ENCODE measurements around the gene SCML2.
A peak's percentile ranks its signal among the peaks of the same experiment; 100 is the strongest.
"Not testable (repeated sequence)": the region's sequence is repeated elsewhere in the genome, so short reads cannot be mapped to it uniquely, and the experiment has no call there.

Gene SCML2

DNA sequence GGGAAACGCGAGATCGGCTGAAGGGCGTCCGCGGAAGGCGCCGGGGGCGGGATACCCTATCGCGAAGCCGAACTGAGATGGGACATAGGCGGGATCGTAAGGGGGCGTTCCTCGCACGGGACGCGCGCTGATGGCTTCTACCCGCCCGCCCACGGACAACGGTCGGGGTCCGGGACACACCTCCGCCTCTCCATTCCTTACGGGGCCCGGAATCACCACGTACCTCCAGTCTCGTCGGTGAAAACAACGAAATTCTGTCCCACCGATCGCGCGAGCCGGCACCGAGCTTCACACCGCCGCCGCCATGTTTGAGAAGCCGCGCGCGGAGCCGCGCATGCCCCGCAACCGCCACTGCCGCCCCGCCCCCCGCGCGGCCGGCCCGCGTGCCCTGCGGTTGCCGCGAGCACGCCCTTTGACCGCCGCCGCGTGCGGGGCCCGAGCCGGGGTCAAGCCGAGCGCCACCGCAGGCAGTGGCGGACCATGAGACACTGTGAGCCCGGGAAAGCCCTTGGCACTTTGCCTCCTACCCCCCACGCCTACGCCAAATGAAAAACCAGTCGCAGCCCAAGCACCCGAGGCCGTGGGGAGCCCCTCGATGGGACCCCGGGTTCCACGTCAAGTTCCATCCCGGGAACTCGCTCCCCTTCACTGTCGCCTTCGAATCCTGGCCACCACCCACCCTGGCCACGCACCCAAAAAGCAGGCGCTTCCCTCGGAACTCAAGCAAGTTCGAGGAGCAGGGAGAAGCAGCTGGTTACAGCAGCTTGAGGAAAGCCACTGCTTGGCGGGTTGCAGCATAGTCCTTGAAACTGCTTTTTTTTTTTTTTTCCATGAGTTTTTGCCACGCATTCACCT lies at the start of gene SCML2:
TSS of gene SCML2 (minus strand) at position 320 of the 855 bp plus-strand sequence. CDS start 20,617 bp downstream, outside the sequence.
- DNase-seq: peak; percentile 41 to 57

DNA sequence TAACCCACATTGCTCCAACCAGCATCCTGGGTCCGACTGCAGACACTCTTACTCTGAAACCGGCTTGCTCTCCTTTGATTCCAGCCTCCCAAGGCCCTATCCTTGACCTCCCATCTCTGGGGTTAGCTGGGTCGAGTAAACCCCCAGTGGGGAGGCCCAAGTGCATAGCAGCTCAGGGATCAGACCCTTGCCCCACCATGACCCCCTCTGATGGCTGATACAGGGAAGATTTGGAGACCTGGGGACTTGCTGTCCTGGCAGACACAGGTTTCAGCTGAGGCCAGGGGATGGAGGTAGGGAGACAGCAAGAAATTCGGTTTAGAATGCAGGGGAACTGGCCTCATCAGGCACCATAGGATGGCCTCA lies 47.3 kb upstream of the SCML2 start:
- DNase-seq: no peak

GRCh38 chrX:18394477-18394876 lies 40.0 kb upstream of the SCML2 start:
- no peak for DNase-seq

- DNase-seq: peak; percentile 62 to 67
Observed at GRCh38 chrX:18390941-18391538, 36.6 kb upstream of the SCML2 start.

GRCh38 chrX:18389966-18390365 lies 35.5 kb upstream of the SCML2 start:
- DNase-seq: no peak

DNA sequence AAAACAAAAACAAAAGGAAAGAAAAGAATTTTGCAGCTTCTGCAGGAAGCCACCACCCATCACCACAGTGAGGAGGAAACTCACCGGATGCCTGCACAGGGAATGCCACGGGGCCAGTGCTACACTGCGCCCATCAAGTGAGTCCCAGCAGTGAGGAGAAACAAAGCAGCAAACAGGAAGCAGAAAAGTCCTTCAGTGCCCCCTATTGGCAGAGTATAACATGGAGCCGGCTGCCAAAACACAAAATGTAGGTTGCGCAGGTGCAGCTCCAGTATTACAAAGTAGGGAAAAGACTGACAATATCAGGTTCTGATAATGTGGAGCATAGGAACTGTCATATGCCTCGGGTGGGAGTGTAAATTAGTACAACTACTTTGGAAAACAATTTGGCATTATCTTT lies 23.3 kb upstream of the SCML2 start:
- DNase-seq: peak; percentile 29 to 32

GRCh38 chrX:18375131-18375805 lies 20.8 kb upstream of the SCML2 start:
- not testable (repeated sequence) for DNase-seq

GRCh38 chrX:18369096-18369495 lies 14.6 kb upstream of the SCML2 start:
- DNase-seq: not testable (repeated sequence)

- no peak for DNase-seq
Observed at GRCh38 chrX:18368402-18368801, 13.9 kb upstream of the SCML2 start.

- DNase-seq: no peak
Observed at GRCh38 chrX:18360867-18361266, 6.4 kb upstream of the SCML2 start.

DNA sequence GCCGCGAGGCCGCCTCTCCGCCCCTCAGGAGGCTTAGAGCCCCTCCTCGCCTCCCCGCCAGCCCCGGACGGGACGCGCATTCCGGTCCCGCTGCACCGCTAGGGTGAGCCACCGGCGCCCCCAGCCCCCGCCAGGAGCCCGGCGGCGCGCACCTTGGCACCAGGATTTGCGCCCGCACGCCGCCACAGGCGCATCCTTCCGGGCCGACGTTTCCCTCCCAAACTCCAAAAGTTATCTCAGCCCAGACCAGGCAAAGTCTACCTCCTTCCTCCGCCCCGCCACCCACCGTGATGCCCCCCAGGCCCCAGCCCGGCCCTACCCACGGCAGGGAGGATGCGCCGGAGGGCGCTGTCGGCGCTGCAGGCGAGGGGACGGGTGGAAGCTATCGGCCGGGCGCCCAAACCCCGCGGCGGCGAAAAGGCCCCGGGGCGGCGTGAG lies 538 bp downstream of the SCML2 start:
- DNase-seq: peak; percentile 22 to 37

GRCh38 chrX:18351784-18352183 lies 2.7 kb downstream of the SCML2 start:
- no peak for DNase-seq

DNA sequence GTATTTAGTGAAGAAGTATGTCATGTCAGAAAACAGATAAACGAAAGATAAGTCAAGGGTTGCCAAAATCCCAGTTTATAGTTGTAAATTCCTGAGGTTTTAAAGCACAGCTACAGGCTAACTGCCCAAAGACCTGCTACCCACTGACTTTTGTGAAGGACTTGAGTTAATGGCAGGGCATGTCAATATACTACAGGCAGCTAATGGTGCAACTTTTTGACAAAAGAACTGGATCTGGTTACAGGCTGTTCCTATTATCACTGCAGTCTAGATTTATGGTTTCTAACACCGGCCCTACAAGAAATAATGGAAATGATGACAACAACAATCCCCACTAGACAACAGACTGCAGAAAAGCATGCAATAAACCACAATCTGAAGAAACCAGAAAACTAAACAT lies 6.4 kb downstream of the SCML2 start:
- no peak for DNase-seq

DNA sequence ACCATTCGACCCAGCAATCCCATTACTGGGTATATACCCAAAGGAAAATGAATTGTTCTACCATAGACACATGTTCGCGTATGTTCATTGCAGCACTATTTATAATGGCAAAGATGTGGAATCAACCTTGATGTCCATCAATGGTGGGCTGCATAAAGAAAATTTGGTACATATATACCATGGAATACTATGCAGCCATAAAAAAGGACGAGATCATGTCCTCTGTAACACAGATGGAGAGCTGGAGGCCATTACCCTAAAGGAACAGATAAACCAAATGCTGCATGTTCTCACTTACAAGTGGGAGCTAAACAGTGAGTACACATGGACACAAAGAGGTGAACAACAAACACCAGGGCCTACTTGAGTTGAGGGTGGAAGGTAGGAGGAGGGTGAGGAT lies 45.1 kb downstream of the SCML2 start:
- DNase-seq: no peak

GRCh38 chrX:18297251-18297650 lies 57.2 kb downstream of the SCML2 start:
- DNase-seq: no peak

DNA sequence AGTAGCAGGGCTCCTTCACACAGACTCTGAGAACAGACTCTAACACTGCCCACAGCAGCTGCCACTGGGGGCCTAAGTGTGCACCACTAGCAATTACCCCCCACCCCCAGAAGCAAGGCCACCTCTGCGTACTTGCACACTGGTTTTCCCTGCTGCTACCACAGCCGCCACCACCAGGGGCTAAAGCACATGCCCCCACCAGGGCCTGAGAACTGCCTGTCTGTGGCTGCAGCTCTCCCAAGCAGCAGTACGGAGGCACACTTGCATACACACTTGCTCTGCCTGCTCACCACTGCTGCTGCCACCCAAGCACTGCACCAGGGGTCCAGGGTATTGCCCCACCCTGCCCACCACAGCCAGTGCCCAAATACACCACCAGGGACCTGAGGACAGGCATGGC lies 59.6 kb downstream of the SCML2 start:
- DNase-seq: no peak

GRCh38 chrX:18291006-18291545 lies 63.4 kb downstream of the SCML2 start:
- no peak for DNase-seq

- DNase-seq: no peak
Observed at GRCh38 chrX:18290200-18290599, 64.3 kb downstream of the SCML2 start.

DNA sequence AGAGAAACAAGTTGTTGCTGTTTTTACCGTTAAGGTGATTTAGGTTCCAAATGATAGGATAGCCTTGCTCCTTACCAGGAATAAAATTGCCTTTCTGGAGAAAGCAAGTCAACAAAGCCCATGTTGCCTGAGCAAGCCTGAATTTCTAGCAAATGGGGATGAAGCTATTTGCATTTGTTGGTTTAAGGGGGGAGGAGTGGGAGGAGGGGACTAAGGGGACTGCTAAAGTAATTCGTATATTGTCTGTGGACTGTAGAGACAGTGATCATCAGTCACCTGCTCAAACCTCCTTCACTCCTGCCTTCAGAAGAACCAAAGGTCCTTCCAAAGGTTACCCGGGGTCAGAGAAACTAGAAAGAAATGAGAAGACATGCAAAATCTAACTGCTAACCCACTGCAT lies 65.8 kb downstream of the SCML2 start:
- DNase-seq: no peak

DNA sequence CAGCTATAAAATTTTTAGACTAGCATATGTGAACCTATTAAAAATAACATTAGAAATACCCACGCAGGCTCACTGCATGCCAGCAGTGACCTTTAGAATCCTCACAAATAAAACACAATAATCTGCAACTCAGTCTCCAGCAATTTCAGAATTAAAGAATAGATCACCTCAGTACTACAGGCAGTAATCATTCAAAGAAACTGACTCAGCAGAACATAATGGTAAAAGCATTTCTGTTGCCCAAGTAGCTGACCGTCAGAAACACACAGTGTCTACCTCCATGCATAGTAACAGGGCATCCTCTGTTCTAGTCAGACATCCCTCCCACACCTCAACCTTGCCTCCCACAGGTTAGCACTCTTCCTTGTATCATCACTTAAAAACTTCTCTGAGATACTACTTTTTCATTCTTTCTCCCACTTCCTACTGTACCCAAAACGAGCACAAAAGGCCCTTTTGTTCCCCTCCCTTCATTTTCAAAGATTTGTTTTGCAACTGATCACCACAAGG lies 68.1 kb downstream of the SCML2 start:
- DNase-seq: no peak

- DNase-seq: no peak
Observed at GRCh38 chrX:18278449-18278848, 76.0 kb downstream of the SCML2 start.

DNA sequence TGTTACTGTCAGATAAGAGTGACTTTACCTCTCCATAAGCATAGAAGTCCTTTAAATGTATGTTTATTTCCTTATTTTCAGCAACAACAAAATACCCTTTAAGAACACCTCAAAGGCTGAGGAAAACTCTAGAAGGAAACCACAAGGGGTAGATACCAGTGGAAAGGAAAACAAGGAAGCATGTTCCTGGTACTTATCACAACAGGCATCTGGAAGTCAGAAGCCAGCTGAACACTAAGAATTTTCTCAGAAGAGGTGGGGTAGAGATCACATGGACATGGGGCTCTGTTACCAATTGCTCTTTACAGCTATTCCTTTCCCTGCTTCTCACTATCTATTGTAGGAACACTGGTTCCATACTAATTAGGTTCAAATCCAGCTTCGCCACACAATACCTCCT lies 82.3 kb downstream of the SCML2 start:
- DNase-seq: no peak

DNA sequence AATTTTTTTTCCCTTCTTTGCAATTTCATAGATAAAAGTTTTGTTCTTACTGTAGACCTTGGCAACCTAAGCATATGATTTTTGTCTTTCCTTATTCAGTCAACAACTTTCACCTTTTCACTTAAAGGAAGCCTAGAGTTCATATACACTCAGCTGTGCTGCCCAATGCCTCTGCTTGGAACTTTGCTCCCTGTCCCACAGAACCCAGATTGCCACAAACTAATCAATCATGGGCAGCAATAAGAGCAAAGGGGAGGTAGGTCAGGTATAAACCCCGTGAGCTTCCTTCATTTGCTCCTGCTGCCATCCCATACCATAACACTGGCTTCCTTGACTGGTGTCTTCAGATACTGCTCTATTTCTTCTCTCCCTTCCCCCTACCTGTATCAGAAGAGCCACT lies 82.8 kb downstream of the SCML2 start:
- DNase-seq: no peak
